Measurements from ENCODE around the gene TACO1.

Gene TACO1

DNA sequence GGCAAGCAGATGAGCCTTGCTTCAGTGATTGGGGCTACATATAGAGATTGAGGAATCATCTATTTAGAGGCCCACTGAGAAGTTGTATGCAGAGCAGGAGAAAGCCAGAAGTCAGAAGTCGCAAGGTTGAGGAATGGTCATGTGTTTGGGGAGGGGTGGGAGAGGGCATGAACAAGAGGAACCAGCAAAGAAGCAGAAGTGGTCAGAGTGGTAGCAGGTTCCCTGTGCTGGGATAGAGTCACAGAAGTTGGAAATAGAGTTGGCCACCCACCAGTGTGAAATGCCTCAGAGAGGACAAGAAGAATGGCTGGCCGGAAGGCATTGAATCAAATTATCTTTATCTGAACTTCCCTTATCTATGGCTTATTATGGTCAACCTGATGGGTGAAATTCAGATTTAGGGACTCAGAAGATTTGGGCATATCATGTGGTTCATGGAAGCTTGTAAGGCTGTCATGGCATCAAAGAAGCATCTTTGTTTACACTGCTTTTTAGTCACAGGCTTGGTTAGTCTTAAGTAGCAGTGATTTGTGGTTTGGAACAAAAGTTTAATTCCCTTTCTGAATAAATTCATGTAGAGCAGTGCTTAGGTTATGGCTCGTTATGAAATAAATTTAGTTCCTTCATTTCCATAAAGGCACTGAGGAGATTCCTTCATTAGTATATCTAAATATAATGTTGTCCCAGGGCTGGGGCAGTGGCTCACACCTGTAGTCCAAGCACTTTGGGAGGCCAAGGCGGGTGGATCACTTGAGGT lies 41.2 kb downstream of the TACO1 start:
- no peak for DNase-seq

DNA sequence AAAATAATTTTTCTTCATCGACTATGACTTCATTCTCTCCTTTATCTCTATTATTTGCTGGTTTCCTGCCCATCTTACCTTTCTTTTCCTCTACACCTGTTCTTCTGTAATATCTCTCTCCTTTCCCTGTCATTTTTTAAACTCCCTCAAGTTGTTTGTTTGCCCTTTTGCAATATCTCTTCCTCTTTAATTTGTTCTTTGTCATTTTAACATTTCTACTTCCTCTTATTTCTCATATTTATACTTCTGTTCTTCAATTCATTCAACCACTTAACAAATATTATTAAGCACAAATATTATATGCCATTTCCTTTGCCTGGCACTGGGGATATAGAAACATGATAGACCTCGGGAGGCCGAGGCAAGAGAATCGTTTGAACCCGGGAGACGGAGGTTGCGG lies 44.2 kb downstream of the TACO1 start:
- DNase-seq, result no peak

DNA sequence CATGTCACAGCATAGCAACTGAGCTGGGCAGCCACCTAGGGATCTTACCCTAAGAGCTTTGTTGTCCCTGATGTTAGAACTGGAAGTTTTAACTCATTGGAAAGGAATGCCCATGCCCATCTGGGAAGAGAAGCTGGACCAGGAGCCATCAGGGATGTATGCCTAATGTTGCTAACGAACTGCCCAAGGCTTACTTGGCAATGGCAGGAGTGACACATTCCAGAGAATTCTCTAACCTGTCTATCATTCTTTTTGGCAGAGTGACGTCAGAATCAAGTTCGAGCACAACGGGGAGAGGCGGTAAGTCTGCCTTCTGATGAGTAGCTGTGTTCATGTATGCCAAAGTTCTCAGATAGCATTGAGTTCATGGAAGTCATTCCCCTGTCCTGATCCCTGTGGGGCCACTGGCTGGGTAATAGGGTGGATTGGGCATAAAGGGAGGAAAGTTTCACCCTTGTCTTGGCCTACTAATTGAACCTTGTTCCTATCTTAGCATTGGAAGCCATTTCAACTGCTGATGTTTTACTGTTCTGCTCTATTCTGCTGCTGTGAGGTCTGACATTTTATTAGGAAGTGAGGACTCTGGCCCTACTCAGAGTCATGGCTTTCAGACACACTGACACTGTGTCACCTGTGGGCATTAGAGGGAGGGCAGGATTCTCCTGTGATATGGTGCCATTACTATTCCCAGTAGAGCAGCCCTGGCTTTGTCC lies 45.2 kb downstream of the TACO1 start:
- no peak for DNase-seq

DNA sequence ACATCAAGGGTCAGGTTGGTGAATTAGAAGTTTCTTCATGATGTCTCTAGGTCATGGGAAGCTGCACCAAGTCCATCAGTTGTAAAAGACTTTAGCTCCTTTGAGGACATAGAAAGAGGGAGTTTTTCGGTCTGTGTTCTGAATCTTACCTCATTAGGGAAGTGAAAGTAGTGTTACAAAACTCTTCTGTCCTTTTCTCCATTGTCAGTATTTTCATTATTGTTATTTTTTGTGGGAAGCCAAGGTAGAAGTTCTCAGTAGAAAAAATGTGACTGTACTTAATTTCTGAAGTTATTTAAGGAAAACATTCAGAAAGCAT lies 45.8 kb downstream of the TACO1 start:
- no peak for DNase-seq

DNA sequence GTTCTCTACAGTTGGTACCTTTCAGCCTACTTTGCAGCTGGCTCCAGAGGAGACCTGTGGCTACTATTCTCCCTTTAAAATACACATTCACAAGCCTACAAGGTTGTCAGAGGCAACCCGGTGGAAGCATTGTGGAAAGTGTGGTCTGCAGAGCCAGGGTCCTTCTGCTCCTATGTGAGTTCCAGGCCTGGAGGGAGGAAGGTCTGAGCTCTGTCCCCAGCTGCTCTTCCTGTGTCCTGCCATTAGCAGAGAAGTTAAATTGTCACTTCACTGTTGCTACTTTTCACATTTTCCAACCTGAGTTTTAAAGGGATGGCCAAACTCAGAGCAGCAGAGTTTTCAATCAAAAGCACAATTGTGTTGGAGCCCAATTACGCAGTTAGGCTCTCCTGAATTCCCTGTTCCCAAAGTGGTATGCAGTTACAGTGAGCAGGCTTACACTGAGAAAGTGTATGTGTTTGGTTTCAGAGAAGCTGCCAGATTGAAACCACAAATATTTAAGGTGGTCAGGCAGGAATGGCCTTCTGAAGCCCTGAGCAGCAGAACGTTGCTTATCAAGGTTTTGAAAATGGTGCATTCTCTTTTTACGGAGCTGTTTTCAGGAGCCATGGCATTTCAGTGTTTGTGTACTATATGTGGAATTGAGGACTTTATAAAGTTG lies 46.5 kb downstream of the TACO1 start:
- DNase-seq, result no peak

DNA sequence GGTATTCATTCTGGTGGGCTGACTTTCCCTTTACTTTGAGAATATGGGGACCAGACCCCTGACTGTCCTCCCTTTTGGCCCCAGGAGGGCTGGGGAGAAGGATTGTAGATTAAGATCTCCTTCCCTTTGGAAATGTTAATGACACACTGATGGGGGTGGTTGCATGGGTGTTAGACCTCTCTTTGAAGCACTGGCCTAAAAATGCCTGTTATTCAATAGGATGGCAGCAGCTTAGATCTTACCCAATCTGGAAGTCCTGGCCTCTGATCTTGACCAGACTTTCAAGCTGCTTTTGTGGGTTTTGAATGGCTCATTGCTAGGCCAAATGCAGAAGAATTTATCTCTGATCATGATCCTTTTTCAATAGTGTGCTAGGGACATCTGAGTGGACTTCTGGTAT lies 47.2 kb downstream of the TACO1 start:
- no peak for DNase-seq

DNA sequence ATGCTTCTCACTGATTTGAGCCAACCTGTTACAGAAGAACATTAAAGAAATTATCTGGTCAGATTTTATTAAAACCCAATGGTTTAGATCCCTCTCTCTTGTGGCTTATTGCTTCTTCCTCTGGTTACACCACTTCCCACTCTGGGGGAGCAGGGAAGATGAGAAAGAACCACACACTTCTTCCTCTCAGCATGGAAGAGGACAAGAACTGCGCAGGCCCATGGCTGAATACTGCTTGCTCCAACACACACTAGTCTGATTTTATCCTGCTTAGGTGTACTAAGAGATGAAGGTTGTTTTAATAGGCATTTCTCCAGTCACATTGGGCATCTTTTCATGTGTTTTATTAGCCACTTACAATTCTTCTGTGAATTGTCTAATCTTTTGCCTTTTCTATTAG lies 49.1 kb downstream of the TACO1 start:
- DNase-seq, result no peak

DNA sequence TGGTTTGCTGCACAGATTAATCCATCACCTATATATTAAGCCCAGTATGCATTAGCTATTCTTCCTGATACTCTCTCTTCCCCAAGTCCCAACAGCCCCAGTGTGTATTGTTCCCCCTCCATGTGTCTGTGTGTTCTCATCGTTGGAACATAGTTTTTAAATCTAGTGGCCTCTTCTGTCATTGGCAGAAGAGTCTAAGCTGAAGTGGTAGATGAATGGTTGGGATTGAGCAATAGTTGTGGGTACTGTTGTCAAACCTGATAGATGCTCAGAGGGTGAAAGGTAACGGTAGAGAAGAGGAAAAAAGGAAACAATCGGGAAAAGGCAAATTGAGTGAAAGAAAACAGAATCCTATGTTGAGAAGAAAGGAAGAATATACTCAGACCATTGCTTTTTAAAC lies 51.4 kb downstream of the TACO1 start:
- DNase-seq, result no peak

DNA sequence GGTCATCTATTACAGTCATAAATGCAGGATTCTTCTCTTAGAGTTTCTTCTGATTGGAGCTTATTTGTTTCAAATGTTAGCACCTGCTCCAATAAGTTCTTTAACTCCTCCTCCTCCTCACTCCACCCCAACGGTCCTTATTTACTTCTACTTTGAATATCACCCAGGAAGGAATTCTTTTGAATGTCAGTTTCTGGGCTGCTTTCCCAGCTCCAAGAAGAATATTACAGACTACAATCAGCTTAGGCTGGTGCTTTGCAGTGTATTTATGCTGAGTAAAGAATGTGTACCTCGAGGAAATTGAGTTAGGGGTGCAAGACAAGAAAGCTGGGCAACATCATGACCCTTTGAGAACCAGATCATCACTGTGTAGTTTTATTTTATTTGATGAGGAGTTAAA lies 52.4 kb downstream of the TACO1 start:
- DNase-seq, result no peak

DNA sequence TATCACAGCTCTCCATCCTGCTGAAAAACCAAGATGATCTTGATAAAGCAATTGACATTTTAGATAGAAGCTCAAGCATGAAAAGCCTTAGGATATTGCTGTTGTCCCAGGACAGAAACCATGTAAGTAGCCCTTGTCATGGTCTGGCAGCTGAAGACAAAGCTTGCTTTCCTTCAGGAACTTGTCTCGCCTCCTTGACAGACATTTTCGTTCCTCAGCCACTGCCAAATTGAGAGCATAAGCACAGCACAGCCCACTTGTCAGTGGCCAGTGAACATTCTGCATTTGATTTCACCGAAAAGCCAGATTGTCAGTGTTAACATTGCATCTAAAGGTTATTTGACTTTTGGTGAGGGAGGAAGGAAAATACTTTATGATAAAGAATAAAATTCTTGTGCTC lies 57.1 kb downstream of the TACO1 start:
- DNase-seq, result no peak
